ENCODE results near the gene PSTPIP2. TPM values are rescaled to one million over a fixed set of nuclear protein-coding genes. Genes with fewer than 3 reads are reported as not detected.

The PSTPIP2 gene
- total RNA-seq, 1 experiment from 2014 or later = 5.6 TPM

GRCh38 chr18:46073474-46074331 is 1.6 kb upstream of the PSTPIP2 start:
- Histone ChIP-seq H3K36me3 (peaks cover 16% of the 10 kb centered on the region), H3K9me3 (no peaks in the 10 kb centered on the region), H3K4me3 (no peak overlapping the region), H3K27me3 (no peaks in the 10 kb centered on the region)
- DNase-seq = peak; percentile 7

GRCh38 chr18:46072959-46073358 is 899 bp upstream of the PSTPIP2 start:
- no peaks in the 10 kb centered on the region for H3K27me3 ChIP-seq
- H3K36me3 ChIP-seq = peaks cover 8% of the 10 kb centered on the region
- DNase-seq = no peak
- H3K4me3 ChIP-seq = no peak overlapping the region
- H3K9me3 ChIP-seq = no peaks in the 10 kb centered on the region

DNA sequence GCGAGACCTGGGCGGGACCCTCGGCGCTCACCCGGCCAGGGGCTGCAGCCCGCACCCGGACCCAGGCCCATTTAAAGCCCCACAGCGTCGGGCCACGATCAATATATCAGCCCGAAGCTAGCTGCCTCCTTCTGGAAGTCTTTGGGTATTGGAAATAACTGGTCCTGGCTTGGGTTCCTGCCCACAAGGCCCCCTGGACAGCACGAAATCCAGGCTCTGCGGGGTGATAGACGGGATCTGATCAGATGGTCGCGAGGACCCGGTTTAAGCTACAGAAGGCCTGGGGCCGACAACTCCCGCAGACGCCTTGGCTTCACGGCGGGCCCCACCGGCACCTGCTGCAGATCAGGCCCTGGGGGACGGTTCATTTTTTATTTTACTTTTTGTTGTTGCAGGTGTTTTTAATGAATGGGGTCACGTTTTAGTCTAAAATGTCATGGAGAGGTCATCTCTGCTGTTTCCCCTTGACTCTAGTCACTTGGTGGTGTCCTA is 362 bp upstream of the PSTPIP2 start:
- Histone ChIP-seq H3K27me3 (no peaks in the 10 kb centered on the region), H3K9me3 (no peaks in the 10 kb centered on the region), H3K36me3 (peaks cover 4% of the 10 kb centered on the region), H3K4me3 (peak overlapping the region; percentile 57)
- DNase-seq = no peak

- no peaks in the 10 kb centered on the region for H3K9me3 ChIP-seq
- H3K27me3 ChIP-seq = no peaks in the 10 kb centered on the region
- no peak for DNase-seq
- H3K36me3 ChIP-seq = peaks cover 4% of the 10 kb centered on the region; the same call in 1 of the 2 replicates
- H3K4me3 ChIP-seq = peak overlapping the region; percentile 57
These were observed 1.0 kb downstream of the PSTPIP2 start for GRCh38 chr18:46070815-46071652.

DNA sequence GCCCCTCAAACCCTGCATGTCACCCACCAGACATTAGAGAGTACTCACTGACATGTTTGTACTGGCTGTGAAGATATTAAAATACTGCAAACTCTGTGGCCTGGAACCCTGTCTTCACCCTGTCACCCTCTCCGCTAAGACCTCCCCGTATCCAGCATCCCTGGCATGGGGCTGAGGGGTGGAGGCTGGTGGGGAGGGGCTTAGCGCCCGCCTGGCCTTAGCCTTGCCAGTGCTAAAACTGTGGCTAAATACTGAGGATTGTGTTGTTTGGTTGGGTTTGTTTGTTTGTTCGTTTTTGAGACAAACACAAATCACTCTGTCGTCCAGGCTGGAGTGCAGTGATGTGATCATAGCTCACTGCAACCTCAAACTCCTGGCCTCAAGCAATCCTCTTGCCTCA is 1.8 kb downstream of the PSTPIP2 start:
- Histone ChIP-seq H3K4me3 (no peak overlapping the region), H3K27me3 (no peaks in the 10 kb centered on the region), H3K9me3 (no peaks in the 10 kb centered on the region), H3K36me3 (peaks cover 4% of the 10 kb centered on the region; the same call in 1 of the 2 replicates)
- no peak for DNase-seq

DNA sequence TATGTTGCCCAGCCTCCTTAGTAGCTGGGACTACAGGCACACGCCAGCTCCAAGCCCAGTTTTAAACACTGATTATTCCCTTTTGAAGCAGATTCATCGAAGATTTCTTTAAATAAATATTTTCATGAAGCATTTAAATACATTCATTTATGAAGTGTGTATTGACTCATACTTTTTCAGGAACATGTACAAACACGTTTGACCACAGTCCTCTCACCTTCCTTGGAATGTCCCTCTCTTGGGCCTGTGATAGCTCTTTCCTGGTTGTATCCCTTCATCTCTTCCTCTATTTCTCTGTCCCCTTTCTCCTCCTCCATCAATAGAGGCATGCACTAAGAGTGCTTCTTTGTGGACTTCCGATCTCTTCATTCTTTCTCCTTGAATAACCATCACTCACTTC is 2.5 kb downstream of the PSTPIP2 start:
- no peaks in the 10 kb centered on the region for H3K9me3 ChIP-seq
- peaks cover 4% of the 10 kb centered on the region; the same call in 1 of the 2 replicates for H3K36me3 ChIP-seq
- no peak for DNase-seq
- H3K4me3 ChIP-seq = no peak overlapping the region
- no peaks in the 10 kb centered on the region for H3K27me3 ChIP-seq

DNA sequence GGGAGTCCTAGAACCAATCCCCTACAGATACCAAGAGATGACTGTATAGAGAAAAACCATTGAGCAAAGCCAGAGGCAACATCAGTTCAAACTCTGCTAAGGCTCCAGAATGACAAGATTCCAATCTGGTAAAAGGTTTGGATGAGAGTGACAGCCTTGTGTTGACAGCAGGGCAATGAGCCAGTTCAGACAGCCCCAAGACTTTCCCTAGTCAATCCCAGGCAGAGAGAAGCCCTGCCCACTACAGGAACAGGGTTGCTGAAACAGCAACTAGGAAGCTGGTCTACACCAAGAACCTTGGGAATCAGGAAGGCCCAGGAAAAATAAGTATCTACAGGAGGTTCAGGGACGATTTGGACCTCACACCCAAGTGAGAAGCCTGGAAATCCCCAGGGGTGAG is 3.3 kb downstream of the PSTPIP2 start:
- no peak overlapping the region for H3K4me3 ChIP-seq
- no peaks in the 10 kb centered on the region for H3K27me3 ChIP-seq
- H3K36me3 ChIP-seq = peaks cover 4% of the 10 kb centered on the region; the same call in 1 of the 2 replicates
- no peak for DNase-seq
- H3K9me3 ChIP-seq = no peaks in the 10 kb centered on the region

DNA sequence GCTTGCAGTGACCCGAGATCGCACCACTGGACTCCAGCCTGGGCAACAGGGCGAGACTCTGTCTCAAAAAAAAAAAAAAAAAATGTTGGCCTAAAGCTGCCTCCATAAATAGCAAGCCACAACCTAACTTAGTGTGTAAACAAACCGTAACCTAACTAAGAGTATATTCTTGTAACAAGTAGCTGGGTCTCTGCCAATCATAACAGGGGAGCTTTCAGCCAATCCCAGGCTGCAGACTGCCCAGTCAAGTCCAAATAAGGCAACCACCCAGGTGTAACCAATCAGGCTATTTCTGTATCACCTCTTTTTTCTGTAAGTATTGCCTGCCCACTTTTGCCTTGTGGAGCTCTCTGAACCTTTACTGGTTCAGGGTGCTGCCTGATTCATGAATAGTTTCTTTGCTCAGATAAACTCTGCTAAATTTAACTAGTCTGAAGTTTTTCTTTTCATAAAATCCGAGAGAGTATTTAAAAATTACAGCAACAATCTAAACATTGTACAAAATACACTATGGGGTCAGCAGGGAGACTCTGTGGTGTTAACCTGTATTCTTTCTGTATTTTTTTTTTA is 4.5 kb downstream of the PSTPIP2 start:
- H3K4me3 ChIP-seq = no peak overlapping the region
- DNase-seq = no peak
- no peaks in the 10 kb centered on the region for H3K36me3 ChIP-seq

GRCh38 chr18:46062781-46063180 is 9.3 kb downstream of the PSTPIP2 start:
- no peaks in the 10 kb centered on the region for H3K36me3 ChIP-seq
- no peak for DNase-seq
- H3K27me3 ChIP-seq = no peaks in the 10 kb centered on the region
- H3K9me3 ChIP-seq = no peaks in the 10 kb centered on the region
- H3K4me3 ChIP-seq = no peak overlapping the region

More for the DNA sequence above, 4.5 kb downstream of the PSTPIP2 start:
- Histone ChIP-seq H3K27me3 (no peaks in the 10 kb centered on the region), H3K9me3 (no peaks in the 10 kb centered on the region)

DNA sequence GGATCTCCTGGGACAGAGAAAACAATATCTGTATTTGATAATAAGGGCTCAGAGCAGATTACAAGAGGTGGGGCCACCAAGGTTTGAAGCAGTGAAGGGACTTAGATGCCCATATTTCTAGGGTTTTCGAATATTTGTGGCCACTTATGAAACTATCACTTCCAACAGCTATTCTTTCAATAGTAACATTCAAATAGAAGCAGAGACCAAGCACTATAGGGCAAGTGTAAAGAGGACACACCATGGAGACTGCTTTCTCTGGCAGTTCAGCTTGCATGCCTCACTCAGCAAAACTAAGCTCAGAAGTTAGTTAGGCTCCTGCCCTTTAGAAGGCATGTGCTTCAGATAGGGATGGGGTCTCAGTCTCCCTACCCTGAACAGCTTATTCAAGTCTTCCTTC is 10.3 kb downstream of the PSTPIP2 start:
- no peaks in the 10 kb centered on the region for H3K9me3 ChIP-seq
- no peaks in the 10 kb centered on the region for H3K27me3 ChIP-seq
- no peaks in the 10 kb centered on the region for H3K36me3 ChIP-seq
- H3K4me3 ChIP-seq = no peak overlapping the region
- DNase-seq = no peak

DNA sequence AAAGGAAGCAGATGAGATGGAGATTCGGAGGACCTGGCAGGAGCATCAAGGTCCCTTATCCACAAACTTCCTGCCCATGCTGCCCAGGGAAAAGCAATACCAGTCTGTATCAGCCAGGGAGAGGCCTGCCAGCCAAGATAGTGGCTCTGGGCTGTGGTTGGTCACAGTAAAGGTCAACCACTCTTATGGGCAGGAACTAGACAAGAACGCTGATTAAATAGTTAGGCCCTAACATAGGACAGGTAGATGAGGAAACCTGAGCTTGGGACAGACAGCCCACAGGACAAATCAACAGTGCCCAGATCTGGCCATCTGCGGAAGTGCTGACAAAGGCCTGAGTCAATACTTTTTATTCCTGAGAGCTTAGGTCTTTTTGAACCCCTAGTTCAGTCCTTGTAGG is 10.7 kb downstream of the PSTPIP2 start:
- Histone ChIP-seq H3K27me3 (no peaks in the 10 kb centered on the region), H3K36me3 (no peaks in the 10 kb centered on the region), H3K4me3 (no peak overlapping the region), H3K9me3 (no peaks in the 10 kb centered on the region)
- DNase-seq = no peak

- H3K27me3 ChIP-seq = no peaks in the 10 kb centered on the region
These were observed 11.7 kb downstream of the PSTPIP2 start for GRCh38 chr18:46060359-46060841.

GRCh38 chr18:46055838-46056230 is 16.2 kb downstream of the PSTPIP2 start:
- Histone ChIP-seq H3K27me3 (no peaks in the 10 kb centered on the region), H3K9me3 (no peaks in the 10 kb centered on the region; the same call in 1 of the 2 replicates), H3K4me3 (no peak overlapping the region), H3K36me3 (no peaks in the 10 kb centered on the region)
- DNase-seq = no peak

More at GRCh38 chr18:46060359-46060841, 11.7 kb downstream of the PSTPIP2 start:
- Histone ChIP-seq H3K9me3 (no peaks in the 10 kb centered on the region), H3K36me3 (no peaks in the 10 kb centered on the region), H3K4me3 (no peak overlapping the region)
- DNase-seq = no peak

- Histone ChIP-seq H3K9me3 (no peaks in the 10 kb centered on the region; the same call in 1 of the 2 replicates), H3K27me3 (no peaks in the 10 kb centered on the region), H3K36me3 (no peaks in the 10 kb centered on the region), H3K4me3 (no peak overlapping the region)
- peak; percentile 60 for DNase-seq
These were observed 16.9 kb downstream of the PSTPIP2 start for GRCh38 chr18:46054956-46055837.

DNA sequence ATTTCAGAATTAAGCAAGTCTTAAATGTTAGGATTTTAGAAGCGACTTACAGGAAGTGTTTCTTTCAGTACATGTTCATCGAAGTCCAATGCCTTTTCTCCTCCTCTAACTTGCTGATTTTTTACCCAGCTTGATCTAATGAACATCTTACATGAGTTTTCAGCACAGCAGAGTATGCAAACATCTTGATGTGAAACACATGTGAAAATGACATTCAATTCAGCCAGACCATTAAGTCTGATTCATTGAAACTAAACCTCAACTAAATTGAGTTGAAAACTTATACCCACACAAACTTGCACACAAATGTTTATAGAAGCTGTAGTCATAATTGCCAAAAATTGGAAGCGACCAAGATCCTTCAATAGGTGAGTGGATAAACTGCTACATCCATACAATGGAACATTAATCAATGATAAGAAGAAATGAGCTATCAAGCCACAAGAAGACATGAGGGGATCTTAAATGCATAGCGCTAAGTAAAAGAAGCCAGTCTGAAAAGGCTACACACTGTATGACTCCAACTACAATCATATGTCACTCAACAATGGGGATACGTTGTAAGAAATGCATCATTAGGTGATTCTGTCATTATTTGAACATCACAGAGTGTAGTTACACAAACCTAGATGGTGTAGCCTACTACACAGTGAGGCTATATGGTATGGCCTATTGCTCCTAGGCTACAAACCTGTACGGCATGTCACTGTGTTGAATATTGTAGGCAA is 18.5 kb downstream of the PSTPIP2 start:
- no peaks in the 10 kb centered on the region for H3K36me3 ChIP-seq
- DNase-seq = no peak
- H3K4me3 ChIP-seq = no peak overlapping the region
- H3K27me3 ChIP-seq = no peaks in the 10 kb centered on the region
- H3K9me3 ChIP-seq = no peaks in the 10 kb centered on the region; the same call in 1 of the 2 replicates
